Measurements from ENCODE around the gene UBE2J2. TPM values are rescaled to one million over a fixed set of nuclear protein-coding genes. Genes with fewer than 3 reads are reported as not detected.

The UBE2J2 gene
- total and polyA plus RNA-seq, 2 of the 13 experiments (the other 11 are each of a cell fraction or from before 2014, with no cell fraction given) = 25.4 to 29.4 TPM

DNA sequence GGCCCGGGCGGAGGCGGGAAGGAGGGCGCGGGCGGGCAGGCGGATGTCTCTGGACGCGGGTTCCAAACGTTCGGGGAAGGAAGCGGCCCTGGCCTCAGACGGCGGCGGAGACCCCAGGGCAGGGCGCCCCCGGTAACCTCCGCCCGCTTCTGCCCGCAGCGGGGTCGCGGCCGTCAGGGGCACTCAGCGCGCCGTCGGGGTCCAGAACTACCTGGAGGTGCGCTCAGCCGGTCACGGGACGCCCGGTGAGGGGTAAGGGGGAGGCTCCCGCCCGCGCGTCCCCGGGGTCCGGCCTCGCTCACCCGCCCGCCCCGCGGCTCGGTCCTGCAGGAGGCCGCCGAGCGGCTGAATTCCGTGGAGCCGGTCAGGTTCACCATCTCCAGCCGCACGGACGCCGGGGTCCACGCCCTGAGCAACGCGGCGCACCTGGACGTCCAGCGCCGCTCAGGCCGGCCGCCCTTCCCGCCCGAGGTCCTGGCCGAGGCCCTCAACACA is 35.1 kb upstream of the UBE2J2 start (continued):
- no peak for TF ChIP-seq HOXA9 (CRISPR knock-in tag; IDR thresholded peaks at IDR 0.05; ENCODE audit: borderline replicate concordance)
- TF ChIP-seq ZBTB25 (CRISPR knock-in tag; IDR thresholded peaks at IDR 0.05) = no peak
- TF ChIP-seq STAT5B (CRISPR knock-in tag; IDR thresholded peaks at IDR 0.05) = no peak
- no peak for TF ChIP-seq ZMYM4 (CRISPR knock-in tag; IDR thresholded peaks at IDR 0.05)
- TF ChIP-seq ZNF30 (CRISPR knock-in tag; IDR thresholded peaks at IDR 0.05) = no peak
- no peak for TF ChIP-seq HCFC1 (IDR thresholded peaks at IDR 0.05; ENCODE audit: low read depth, low read length)
- TF ChIP-seq ZNF607 (CRISPR knock-in tag; IDR thresholded peaks at IDR 0.05; ENCODE audit: borderline replicate concordance) = peak; percentile 10; the same call in 1 of the 2 replicates
- TF ChIP-seq ZNF296 (CRISPR knock-in tag; conservative IDR thresholded peaks at IDR 0.05) = no peak
- TF ChIP-seq GLI4 (CRISPR knock-in tag; IDR thresholded peaks at IDR 0.05; ENCODE audit: borderline replicate concordance) = 0 out of 2 replicates have a peak, but pooled peaks have one; percentile 9
- no peak for TF ChIP-seq NFKBIZ (CRISPR knock-in tag; IDR thresholded peaks at IDR 0.05)
- TF ChIP-seq, protein P1, sequence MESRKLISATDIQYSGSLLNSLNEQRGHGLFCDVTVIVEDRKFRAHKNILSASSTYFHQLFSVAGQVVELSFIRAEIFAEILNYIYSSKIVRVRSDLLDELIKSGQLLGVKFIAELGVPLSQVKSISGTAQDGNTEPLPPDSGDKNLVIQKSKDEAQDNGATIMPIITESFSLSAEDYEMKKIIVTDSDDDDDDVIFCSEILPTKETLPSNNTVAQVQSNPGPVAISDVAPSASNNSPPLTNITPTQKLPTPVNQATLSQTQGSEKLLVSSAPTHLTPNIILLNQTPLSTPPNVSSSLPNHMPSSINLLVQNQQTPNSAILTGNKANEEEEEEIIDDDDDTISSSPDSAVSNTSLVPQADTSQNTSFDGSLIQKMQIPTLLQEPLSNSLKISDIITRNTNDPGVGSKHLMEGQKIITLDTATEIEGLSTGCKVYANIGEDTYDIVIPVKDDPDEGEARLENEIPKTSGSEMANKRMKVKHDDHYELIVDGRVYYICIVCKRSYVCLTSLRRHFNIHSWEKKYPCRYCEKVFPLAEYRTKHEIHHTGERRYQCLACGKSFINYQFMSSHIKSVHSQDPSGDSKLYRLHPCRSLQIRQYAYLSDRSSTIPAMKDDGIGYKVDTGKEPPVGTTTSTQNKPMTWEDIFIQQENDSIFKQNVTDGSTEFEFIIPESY (CRISPR knock-in tag; IDR thresholded peaks at IDR 0.05) = no peak
- no peak; the same call in 1 of the 2 replicates for TF ChIP-seq MTERF4 (CRISPR knock-in tag; IDR thresholded peaks at IDR 0.05)
- TF ChIP-seq, protein P2, sequence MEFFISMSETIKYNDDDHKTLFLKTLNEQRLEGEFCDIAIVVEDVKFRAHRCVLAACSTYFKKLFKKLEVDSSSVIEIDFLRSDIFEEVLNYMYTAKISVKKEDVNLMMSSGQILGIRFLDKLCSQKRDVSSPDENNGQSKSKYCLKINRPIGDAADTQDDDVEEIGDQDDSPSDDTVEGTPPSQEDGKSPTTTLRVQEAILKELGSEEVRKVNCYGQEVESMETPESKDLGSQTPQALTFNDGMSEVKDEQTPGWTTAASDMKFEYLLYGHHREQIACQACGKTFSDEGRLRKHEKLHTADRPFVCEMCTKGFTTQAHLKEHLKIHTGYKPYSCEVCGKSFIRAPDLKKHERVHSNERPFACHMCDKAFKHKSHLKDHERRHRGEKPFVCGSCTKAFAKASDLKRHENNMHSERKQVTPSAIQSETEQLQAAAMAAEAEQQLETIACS (CRISPR knock-in tag; IDR thresholded peaks at IDR 0.05) = peak; percentile 18; the same call in 1 of the 2 replicates
- TF ChIP-seq GRHL1 (CRISPR knock-in tag; conservative IDR thresholded peaks at IDR 0.05) = no peak
- TF ChIP-seq ZNF33A (CRISPR knock-in tag; IDR thresholded peaks at IDR 0.05; ENCODE audit: borderline replicate concordance) = no peak
- TF ChIP-seq CCAR2 (optimal IDR thresholded peaks at IDR 0.05; ENCODE audit: low read depth, low read length) = no peak
- TF ChIP-seq NFIC (IDR thresholded peaks at IDR 0.05; ENCODE audit: low read length) = no peak
- no peak for TF ChIP-seq ZSCAN20 (CRISPR knock-in tag; IDR thresholded peaks at IDR 0.05; ENCODE audit: borderline replicate concordance)
- no peak for TF ChIP-seq FOXO1 (CRISPR knock-in tag; IDR thresholded peaks at IDR 0.05)
- TF ChIP-seq ZNF782 (CRISPR knock-in tag; IDR thresholded peaks at IDR 0.05; ENCODE audit: borderline replicate concordance) = no peak
- TF ChIP-seq SIN3A (IDR thresholded peaks at IDR 0.05; ENCODE audit: borderline replicate concordance, low read depth, low read length) = no peak
- TF ChIP-seq GTF2F1 (IDR thresholded peaks at IDR 0.05; ENCODE audit: low read length) = no peak
- TF ChIP-seq FIP1L1 (IDR thresholded peaks at IDR 0.05; ENCODE audit: borderline replicate concordance, insufficient read depth, low read depth, low read length) = no peak
- no peak for TF ChIP-seq CHD2 (IDR thresholded peaks at IDR 0.05; ENCODE audit: low read depth, low read length)

All from HepG2 (cell line).